ELF-1 (cell line): Measurements from ENCODE around the gene RAF1.

Source experiments
- DNase-seq: peaks from one replicate; pipeline ENCODE4 v3.0.0-alpha.2; 2016; ENCODE audit warnings: low read depth, low spot score

RAF1 gene

DNA sequence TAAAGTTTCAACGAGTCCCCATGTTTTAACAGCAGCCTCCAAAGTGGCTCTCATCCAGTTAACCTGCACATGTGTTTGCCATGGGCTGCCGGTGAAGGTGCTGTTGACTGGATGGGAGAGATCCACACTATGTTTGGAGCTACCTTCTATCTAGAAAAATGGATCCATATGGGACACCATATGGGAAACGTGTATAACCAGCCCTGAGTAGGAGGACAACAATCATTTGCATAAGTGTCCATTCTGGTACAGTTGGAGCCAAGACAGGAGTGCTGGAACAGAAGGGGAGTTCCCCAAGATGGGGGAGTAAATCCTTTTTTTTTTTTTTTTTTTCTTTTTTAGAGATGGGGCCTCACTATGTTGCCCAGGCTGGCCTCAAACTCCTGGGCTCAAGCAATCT is 70.4 kb downstream of the RAF1 start:
- no peak for DNase-seq

DNA sequence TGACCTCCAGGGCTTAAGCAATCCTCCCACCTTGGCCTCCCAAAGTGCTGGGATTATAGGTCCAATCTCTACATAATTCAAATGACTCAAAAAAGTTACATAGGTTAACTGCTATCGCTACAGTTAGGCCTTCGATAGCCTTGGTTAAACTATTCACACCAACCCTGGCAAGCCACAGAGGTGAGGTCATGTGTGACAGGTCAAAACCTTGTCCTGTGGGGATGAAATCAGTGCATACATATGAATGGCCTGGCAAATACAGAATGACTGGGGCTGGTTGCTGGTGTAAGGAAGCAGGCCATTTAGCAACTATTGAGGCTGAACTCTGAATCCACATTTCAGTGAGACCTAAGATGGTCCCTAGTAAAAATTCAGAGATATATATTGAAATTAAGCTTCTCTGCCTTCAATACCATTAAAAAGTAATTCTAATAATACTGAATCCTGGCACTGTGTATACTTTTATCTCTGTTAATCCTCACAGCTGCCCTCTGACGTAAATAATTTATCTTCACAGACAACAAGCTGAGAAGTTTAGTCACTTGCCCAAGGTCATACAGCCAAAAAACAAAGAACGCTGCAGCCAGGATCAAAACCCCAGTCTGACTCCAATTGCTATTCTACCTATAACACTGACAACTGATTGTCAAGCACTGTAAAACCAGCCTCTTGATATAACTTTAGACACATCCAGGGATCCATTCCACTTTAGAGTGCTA is 71.8 kb downstream of the RAF1 start:
- DNase-seq, result no peak

DNA sequence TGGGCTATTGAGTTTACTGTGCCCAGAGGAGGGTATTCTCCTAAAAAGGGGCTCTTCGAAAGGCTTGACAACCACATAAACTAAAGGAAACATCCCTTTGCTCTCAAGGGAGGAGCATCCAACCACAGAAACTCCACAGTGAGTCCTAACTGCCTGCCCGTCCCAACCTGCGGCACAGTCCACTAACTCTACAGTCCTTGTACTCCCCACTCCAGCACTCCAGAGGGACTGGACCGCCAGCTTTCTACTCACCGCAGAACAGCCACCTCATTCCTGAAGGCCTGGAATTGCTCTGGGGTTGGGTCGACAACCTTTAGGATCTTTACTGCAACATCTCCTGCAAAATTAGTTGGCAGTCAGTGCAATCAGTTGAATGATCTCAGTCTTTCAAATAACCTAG is 72.5 kb downstream of the RAF1 start:
- DNase-seq, result no peak

DNA sequence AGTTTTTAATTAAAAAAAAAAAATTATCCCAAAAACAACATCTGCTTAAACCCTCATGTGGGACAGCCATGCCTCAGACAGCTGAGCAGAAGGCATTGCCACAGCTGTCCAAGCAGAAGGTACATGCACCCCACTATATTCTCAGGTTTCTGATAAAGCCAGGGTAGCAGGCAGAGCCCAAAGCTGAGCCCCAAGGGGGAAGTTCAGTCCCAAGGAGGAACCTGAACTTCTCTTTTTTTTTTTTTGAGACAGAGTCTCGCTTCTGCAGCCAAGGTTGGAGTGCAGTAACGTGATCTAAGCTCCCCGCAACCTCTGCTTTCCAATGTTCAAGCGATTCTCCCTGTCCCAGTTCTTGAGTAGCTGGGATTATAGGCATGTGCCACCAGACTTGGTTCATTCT is 73.8 kb downstream of the RAF1 start:
- no peak for DNase-seq

DNA sequence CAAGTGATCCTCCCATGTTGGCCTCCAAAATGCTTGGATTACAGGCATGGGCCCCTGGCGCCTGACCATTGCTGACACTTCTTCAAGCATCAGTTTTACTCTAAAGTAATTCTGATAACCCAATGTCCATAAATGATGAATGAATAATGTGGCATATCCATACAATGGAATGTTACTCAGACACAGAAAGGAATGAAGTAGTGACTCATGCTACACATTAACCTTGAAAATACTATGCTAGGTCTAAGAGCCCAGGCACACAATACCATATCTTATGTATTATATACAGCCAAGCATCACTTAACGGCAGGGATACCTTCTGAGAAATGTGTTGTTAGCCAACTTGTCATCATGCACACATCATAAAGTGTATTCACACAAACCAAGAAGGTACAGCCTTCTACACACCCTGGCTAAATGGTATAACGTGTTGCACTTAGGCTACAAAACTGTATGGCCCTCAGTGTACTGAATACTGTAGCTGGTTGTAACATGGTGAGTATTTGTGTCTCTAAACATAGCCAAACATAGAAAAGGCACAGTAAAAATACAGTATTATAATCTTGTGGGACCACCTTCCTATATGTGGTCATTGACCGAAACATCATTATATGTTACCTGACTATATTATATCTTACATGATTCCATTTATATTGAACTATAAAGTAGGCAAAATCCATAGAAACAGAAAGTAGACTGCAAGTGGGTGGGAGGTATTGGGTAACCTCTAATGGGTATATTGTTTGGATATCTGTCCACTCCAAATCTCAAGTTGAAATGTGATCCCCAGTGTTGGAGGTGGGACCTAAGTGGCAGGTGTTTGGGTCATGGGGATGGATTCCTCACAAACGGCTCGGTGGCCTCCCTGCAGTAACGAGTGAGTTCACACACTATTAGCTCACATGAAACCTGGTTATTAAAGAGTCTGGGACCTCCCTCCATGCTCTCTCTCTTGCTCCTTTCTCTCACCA is 75.6 kb downstream of the RAF1 start:
- no peak for DNase-seq

DNA sequence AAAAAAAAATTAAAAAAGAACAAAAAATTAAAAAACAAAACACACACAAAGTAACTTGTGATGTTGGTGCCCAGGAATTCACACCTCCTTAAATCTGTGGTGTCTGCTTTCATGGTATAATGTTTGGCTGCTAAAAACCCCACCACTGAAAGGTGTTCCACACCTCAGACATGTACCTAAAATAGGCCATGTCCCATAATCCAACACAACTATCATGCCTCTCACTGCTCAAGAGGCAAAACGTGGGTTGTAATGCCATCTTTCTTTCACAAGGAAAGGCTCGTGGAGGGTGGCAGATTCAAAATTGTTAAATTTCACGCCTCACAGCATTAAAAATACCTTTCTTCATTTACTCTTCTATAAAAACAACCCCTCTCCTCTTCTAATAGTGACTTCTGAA is 77.5 kb downstream of the RAF1 start:
- no peak for DNase-seq

DNA sequence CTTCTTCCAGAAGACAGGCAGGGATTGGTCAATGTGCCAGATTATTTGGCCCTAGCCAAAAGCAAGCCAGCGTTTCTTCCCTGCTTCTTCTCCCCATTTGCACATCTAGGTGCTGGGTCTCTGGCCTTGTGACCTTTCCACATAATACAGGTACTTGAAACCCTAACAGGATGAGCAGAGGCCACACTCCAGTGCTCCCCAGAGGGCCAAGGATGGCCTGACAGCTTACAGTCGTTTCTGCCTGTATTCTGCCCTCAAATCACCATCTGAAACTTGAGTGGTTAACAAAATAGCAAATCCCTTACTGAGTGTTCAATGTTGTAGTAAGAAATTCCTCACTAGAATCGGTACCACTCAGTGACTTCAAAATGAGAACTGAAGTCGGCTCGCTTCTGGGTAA is 77.9 kb downstream of the RAF1 start:
- DNase-seq, result no peak

DNA sequence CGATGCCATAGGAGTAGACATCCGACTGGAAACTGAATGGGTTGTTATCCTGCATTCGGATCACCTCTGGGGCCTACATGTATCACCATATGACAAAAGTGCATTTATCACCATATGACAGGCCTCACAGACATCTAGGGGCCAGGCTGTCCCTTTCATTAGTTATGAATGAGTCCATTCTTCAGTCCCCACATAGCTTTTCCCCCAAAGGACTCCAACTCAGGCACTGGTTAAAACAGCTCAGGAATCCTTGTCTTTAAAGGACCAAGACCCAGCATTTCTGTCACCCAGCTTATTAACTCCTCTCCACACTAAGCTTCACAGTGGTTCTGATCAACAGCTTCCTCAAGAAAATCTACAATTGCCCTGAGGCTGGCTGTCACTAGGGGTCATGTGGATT is 78.7 kb downstream of the RAF1 start:
- DNase-seq, result no peak

DNA sequence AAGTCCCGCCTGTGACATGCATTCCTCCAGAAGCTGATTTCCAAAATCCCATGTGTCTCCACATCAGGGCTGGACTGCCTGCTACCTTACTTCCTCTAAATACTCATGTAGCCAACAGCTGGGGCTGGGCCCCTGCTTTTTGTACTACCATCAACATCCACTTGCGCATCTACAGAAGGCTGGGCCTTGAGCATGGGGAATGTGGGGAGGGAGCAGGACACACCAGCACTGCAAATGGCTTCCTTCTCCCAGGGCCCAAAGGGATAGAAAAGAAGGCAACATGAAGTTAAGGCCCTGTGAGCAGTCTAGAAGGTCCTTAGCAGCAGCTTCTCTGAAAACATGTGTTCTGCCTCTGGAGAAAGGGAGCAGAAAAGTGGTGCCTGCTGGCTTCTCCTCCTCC is 79.8 kb downstream of the RAF1 start:
- DNase-seq, result no peak

DNA sequence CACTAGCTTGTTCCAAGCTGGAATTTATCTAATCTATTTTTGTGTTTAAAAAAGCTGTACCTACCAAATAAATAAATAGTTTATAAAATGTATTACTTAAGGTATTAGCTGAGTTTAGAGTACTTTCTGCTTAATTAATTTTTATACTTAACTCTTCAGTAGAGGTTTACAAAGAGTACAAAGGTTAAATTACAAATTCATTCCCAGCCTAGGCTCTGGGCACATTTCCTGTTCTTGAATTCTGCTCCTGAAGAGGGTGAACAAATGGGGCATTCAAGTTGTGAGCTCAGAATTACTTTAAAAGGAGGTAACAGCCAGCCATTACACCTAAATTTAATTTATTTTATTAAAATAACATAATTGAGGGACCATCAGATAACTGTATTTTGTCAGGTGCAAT is 80.6 kb downstream of the RAF1 start:
- DNase-seq, result no peak

DNA sequence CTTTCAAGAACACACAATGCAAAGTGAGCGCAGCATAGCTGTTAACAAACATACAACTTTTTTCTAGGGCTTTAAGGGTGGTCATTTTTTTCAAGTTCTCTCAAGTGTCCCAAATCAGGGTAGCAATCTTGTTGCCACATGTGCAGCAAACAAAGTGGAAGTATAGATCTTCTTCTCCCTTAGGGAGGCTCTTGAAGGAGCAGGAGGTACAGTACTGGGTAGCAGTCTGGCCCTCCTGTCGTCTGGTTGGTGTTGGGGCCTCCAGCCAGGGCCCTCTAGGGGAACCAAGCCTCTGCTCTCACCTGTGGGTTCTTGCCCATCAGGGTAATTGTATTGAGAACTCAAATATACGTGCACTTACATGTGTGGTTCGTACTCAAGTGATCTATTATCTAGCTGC is 81.2 kb downstream of the RAF1 start:
- DNase-seq, result no peak

DNA sequence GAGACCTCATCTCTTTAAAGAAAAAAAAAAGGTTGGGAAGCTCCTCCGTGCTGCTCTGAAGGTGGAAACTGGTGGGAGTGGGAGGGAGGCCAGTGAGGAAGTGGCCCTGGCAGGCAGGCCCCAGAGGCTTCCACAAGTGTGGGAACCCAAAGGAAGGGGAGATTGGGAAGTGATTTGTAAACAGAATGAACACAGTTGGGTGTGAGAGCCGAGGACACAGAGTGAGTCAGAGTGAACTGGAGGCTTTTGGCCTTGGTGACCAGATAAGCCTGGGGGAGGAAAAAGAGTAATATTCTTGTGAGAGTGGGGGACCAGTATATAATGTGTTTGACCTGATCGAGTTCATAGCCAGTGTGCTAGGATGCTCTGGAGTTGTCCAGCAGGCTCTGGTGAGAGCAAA is 84.0 kb downstream of the RAF1 start:
- no peak for DNase-seq

DNA sequence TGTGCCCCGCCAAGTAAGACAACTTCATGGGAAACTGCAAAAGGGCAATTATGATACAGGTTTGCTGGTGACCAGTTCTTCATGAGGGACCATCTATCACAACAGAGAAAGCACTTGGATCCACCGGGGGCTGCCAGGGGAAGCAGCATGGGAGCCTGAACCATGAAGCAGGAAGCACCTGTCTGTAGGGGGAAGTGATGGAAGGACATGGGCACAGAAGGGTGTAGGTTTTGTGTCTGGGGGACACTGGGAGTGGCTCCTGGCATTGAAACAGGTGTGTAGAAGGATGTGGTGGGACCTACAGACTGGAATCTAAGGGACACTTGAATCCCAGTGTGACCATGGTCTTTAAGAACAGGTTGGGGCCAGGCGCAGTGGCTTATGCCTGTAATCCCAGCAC is 84.5 kb downstream of the RAF1 start:
- no peak for DNase-seq

DNA sequence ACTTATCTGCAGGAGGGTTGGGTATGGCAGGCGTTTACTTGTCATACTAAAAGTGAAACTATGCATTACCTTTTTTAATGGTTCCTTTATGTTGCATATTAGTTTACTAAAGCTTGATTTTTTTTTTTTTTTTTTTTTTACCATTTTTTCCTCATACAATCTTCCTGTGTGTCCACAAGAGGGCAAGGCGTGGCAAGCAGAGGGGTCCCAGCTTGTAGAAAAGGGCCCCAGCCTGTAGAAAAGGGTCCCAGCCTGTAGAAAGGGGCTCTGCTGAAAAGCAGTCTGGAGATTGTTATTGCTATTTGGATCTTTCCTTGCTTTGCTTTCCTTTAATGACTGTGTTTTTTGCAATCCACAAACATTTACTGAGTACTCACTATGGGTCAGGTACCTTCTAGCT is 85.2 kb downstream of the RAF1 start:
- DNase-seq, result no peak

DNA sequence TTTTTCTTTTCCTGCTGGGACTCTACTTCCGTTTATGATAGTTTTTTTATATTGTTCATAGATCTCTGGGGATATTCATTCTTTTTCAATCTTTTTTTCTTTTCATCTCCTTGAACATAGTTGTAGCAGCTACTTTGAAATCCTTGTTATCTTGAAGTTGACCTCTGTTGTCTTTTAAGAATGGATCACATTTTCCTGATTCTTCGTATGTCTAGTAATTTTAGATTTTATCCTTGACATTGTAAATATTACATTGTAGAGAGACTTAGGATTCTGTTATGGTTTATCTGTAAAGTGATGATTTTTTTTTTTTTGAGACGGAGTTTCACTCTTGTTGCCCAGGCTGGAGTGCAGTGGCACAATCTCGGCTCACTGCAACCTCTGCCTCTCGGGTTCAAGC is 86.5 kb downstream of the RAF1 start:
- DNase-seq, result no peak

DNA sequence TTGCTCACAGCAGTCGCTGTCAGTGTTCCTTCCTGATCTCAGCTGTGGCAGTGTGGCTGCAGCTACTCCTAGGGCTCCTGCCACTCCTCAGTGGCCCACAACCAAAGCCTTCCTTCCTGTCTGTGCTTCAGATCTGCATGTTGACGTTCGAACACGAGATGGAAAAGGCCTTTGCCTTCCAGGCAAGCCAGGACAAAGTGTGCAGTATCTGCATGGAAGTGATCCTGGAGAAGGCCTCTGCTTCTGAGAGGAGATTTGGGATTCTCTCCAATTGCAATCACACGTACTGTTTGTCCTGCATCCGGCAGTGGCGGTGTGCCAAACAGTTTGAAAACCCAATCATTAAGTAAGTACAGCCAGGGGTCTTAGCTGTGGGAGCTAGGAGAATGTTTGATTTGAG is 89.3 kb downstream of the RAF1 start:
- DNase-seq, result no peak

DNA sequence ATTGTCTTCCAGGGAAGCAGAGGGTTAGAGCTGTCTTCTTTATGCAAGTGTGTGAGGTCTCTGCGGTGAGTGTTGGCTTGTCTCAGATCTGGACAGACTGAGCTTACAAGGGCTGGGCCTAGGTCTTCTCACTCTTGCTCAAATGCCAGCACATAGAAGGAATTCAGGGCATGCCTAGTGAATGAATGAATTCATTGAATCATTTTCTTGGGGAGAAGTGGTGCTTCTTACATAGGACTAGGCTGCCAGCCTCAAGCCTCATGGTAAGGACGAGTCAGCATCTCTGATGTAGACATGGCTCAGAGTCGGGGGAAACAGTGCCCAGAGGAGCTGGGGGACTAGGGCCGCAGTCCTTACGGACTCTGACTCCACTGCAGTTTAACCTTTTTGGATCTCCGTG is 89.8 kb downstream of the RAF1 start:
- DNase-seq, result no peak

DNA sequence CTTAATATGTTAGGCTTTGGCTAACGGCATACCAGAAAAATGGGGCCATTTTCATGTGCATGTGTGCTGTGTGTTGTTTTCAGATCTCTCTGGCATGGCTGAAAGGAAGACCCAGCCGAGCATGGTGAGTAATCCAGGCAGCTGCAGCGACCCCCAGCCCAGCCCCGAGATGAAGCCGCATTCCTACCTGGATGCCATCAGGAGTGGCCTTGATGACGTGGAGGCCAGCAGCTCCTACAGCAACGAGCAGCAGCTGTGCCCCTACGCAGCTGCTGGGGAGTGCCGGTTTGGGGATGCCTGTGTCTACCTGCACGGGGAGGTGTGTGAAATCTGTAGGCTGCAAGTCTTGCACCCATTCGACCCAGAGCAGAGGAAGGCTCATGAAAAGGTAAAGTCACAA is 91.9 kb downstream of the RAF1 start:
- DNase-seq, result no peak

DNA sequence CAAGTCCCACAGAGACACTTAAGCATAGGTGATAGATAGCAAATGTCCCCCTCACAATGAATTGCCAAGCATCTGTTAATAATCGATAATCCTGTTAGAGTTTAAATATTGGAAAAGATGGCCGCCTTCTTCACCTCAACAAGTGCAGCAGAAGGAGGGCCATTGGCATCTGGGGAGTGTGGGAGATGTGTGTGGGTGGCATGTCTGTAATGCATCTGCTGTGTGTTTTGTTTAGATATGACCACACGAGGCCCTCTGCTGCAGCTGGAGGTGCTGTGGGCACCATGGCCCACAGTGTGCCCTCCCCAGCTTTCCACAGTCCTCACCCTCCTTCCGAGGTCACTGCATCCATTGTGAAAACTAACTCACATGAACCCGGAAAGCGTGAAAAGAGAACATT is 94.1 kb downstream of the RAF1 start:
- no peak for DNase-seq

DNA sequence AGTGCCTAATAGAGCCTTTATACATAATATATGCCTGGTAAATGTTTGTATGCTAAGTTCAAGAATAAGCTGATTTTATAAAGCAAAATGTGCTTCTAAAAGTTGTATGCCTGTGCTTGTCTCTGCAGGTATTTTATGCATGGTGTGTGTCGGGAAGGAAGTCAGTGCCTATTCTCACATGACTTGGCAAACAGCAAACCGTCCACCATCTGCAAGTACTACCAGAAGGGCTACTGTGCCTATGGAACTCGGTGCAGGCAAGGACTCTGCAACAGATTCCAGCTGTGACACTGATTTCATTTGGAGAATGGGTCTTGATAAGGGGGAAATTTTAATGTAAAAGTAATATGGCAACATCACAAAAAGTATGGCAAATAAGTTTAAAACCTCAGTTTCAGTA is 95.2 kb downstream of the RAF1 start:
- no peak for DNase-seq

DNA sequence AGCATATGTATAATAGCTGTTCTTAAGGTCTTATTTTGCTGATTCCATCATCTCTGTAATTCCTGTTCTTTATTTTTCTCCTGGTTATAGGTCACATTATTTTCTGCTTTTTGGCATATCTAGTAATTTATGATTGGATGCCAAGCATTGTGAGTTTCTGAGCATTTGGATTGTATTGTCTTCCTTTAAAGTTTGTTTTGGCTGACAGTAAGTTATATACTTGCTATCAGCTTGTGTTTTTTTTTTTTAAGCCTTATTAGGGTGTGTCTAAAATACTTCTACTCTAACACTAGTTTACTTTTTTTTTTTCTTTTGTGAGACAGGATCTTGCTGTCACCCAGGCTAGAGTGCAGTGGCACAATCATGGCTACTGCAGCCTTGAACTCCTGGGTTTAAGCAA is 96.9 kb downstream of the RAF1 start:
- DNase-seq, result no peak

DNA sequence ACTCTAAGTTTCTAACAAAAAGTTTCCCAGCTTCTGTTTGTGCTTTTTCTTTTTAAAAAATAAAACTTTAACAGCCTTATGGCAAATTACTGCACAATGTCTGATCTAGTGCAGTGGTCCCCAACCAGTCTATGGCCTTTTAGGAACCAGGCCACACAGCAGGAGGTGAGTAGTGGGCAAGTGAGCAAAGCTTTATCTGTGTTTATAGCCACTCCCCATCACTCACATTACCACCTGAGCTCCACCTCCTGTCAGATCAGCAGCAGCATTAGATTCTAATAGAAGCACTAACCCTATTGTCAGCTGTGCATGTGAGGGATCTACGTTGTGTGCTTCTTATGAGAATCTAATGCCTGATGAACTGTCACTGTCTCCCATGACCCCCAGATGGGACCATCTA is 101.5 kb downstream of the RAF1 start:
- DNase-seq, result no peak

DNA sequence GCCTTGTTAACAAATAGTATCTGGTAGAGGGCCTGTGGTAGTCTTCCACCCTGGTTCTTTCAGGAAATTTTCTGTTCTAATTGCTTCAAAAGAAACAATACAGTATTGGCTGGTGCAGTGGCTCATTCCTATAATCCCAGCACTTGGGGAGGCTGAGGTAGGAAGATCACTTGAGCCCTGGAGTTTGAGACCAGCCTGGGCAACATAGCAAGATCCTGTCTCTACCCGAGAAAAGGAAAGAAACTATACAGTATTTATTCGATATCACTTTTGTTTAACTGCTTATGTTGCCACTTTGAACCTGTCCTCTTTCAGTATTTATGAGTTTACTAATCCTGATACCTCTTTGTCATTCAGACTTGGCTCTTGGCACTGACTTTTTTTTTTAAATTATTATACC is 102.5 kb downstream of the RAF1 start:
- DNase-seq, result no peak
